Ovary (tissue), 9 donors: Measurements from ENCODE around the gene SYCP2L. TPM values are rescaled to one million over a fixed set of nuclear protein-coding genes. Genes with fewer than 3 reads are reported as not detected.

Source experiments
- DNase-seq, 5 donors: peaks; one replicate each; pipeline ENCODE4 v3.0.0-alpha.2; 2019 to 2020
- H3K27ac ChIP-seq, 2 donors: fragments of 200-600 bp; one replicate each; pipeline versions ENCODE4 v1.5.1 to v1.8.0; 2019 to 2022
- H3K27me3 ChIP-seq: fragments of 200-600 bp; one replicate; pipeline ENCODE4 v1.8.0; 2022
- H3K36me3 ChIP-seq: fragments of 200-600 bp; sonication (generic); one replicate; pipeline ENCODE4 v1.5.1; 2019
- H3K4me1 ChIP-seq: one replicate; pipeline ENCODE4 v1.8.1; 2013; ENCODE audit warnings: mild to moderate bottlenecking, moderate library complexity; ENCODE audit not compliant: insufficient read depth
- H3K4me3 ChIP-seq: fragments of 200-600 bp; sonication (generic); one replicate; pipeline ENCODE4 v1.5.1; 2017
- H3K9me3 ChIP-seq, 2 donors: fragments of 200-600 bp in 1 of 2; sonication (generic) in 1 of 2; one replicate each; pipeline versions ENCODE4 v1.5.1 to v1.8.1; 2013 to 2019; ENCODE audit warnings: mild to moderate bottlenecking in 1 of 2, moderate library complexity in 1 of 2
- EP300 ChIP-seq: sonication (generic); formaldehyde crosslinking; IDR thresholded peaks from one replicate; pipeline ENCODE4 v1.6.1; 2017; ENCODE audit warnings: antibody characterized with exemption
- POLR2A ChIP-seq: fragments of 450-650 bp; IDR thresholded peaks from one replicate; pipeline ENCODE4 v1.6.1; 2017; ENCODE audit warnings: antibody characterized with exemption, mild to moderate bottlenecking, moderate library complexity
- WGBS, 3 donors: extraction: QIAGEN DNeasy Blood & Tissue Kit in 1 of 3; methylation state at CpG; one replicate each; pipeline versions ENCODE4 v1.1.5 to v1.1.7; 2013 to 2017; 5-methylcytosine and 5-hydroxymethylcytosine counted together
- intact Hi-C, 4 donors: fragments of 100-400 bp; cut with DNase I; formaldehyde crosslinking; loops; one replicate each; pipeline versions ENCODE4 v1.11.0 to v1.15.1; 2022 to 2023
- polyA plus RNA-seq, 2 donors: library from polyadenylated mRNA; stranded (reverse); fragments of 200-250 nt in 1 of 2; fragments of 350-450 nt in 1 of 2; fragmentation: Illumina TruSeq in 1 of 2; extraction: RNeasy Lipid Tissue Mini Kit (QIAGEN cat#74804) in 1 of 2; gene quantifications; one replicate each; pipeline ENCODE4 v1.2.3, GENCODE V29; 2013 to 2014
- total RNA-seq, 7 donors: library from RNA; depleted of rRNA in 2 of 7; stranded (reverse); fragments of >200 nt in 2 of 7; fragmentation: NEBNext Ultra II Directional in 3 of 7; extraction: Animal tissue kit (Norgen Biotek cat#: 25700) in 3 of 7; gene quantifications; one replicate each; pipeline versions ENCODE4 v1.1.0 to v1.2.4, GENCODE V29; 2016 to 2023
- TF ChIP-seq, protein P1 (sequence below), 3 donors: fragments of 450-650 bp in 2 of 3; fragments of 200-600 bp in 1 of 3; IDR thresholded peaks; one replicate each; pipeline versions ENCODE4 v1.5.1 to v1.8.0; 2016 to 2022; ENCODE audit warnings: antibody characterized with exemption in 3 of 3, mild to moderate bottlenecking in 1 of 3
- donor health status: DM: no; HTN: no; CAD: no; lungs with moderate emphysema.
- donor health status: DM: no; HTN: no; CAD: no.
- donor health status: Bipolar disorder and iron deficiency.
- donor health status: DM: yes; HTN: yes; CAD: no.
- donor health status: DM: no; HTN: no; CAD: no.
- donor health status: DM: yes; HTN: yes; CAD: no.

Gene SYCP2L
- total and polyA plus RNA-seq, 9 donors = 0.41 to 2.1 (median 1.2) TPM

DNA sequence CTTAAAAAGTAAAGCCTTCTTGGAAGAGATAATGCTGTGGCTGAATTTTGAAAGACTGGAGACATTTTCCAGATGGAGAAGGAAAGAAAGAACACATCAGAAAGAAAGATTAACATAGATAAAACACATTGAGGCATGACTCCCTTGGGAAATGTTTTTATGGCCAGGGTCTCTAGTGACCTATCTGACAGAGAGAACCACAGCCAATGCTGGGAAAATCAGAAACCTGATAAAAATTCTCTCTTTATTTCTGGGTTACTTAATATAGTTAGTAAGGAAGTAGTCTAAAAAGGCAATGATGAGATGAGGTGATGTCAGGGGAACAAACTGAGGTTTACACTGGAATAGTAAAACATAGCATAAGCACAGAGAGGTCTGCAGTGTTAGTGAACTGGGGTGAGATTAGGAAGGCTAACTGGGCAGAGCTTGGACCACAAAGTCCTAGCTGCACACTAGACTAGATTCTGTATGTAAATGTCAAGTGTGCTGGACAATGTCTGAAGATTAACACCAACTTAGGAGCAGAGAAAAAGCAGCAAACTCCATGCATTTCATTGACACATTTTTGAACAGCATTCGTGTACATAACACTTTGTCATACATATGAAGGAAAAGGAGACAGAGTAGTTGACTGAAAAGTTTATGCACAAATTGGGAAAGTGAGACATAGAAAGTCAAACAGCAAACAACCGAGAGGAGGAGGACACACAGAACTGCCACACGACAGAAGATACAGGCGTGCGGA lies 126.3 kb downstream of the SYCP2L start:
- no peak for TF ChIP-seq EP300
- TF ChIP-seq POLR2A = no peak
- TF ChIP-seq, protein P1, sequence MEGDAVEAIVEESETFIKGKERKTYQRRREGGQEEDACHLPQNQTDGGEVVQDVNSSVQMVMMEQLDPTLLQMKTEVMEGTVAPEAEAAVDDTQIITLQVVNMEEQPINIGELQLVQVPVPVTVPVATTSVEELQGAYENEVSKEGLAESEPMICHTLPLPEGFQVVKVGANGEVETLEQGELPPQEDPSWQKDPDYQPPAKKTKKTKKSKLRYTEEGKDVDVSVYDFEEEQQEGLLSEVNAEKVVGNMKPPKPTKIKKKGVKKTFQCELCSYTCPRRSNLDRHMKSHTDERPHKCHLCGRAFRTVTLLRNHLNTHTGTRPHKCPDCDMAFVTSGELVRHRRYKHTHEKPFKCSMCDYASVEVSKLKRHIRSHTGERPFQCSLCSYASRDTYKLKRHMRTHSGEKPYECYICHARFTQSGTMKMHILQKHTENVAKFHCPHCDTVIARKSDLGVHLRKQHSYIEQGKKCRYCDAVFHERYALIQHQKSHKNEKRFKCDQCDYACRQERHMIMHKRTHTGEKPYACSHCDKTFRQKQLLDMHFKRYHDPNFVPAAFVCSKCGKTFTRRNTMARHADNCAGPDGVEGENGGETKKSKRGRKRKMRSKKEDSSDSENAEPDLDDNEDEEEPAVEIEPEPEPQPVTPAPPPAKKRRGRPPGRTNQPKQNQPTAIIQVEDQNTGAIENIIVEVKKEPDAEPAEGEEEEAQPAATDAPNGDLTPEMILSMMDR (IDR thresholded peaks at IDR 0.05) = no peak
- Histone ChIP-seq H3K4me1 (no peaks in the 10 kb centered on the region), H3K36me3 (no peaks in the 10 kb centered on the region), H3K4me3 (no peak overlapping the region), H3K27ac (no peak overlapping the region), H3K27me3 (no peaks in the 10 kb centered on the region), H3K9me3 (no peaks in the 10 kb centered on the region)
- DNase-seq = no peak
- intact Hi-C loops = no loop called here
- WGBS, 3 donors = 88 to 90% (median 89%) methylated on average over 5 of the region's 5 CpGs

DNA sequence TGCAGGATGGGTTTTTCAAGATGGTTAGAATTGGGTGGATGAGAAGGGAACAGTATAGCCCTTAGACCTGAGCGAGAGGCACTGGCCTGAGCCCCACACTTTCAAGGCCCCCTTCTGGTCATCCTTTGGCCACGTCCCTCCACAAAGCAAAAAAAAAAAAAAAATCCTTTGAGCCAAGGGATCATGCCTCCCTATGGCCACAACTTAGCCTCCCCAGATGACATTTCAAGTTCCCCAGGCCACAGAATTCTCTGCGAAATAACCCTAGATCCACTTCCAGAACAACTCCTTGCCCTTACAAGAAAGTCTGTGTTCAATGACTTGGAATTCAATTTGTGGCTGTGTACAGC lies 126.8 kb downstream of the SYCP2L start:
- WGBS, 3 donors = 65 to 79% (median 74%) methylated on average over 3 of the region's 3 CpGs
- no peaks in the 10 kb centered on the region for H3K9me3 ChIP-seq

DNA sequence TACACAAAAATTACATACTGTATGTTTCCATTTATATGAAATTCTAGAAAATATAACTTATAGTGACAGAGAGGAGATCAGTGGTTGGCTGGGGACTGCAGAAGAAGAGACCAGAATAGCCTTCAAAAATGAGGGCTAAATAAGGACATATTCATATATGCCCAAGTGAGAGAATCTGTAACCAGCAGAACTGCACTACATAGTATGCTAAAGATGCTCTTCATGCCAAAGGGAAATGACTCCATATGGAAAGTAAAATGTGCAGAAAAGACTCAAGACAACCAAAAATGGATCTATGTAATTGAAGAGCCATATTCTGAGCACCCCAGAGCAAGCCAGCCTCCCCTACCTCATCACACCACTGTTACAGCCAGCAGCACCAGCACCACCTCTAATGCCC lies 128.2 kb downstream of the SYCP2L start:
- DNase-seq = no peak
- intact Hi-C loops = no loop called here
- no peaks in the 10 kb centered on the region for H3K27me3 ChIP-seq
- no peaks in the 10 kb centered on the region for H3K4me1 ChIP-seq
- no peak for TF ChIP-seq POLR2A
- TF ChIP-seq, protein P1 (IDR thresholded peaks at IDR 0.05) = no peak
- H3K36me3 ChIP-seq = no peaks in the 10 kb centered on the region
- H3K27ac ChIP-seq = no peak overlapping the region
- H3K4me3 ChIP-seq = no peak overlapping the region
- H3K9me3 ChIP-seq = no peaks in the 10 kb centered on the region

More for the DNA sequence above, 126.8 kb downstream of the SYCP2L start:
- intact Hi-C loops = no loop called here
- Histone ChIP-seq H3K27ac (no peak overlapping the region), H3K27me3 (no peaks in the 10 kb centered on the region), H3K4me3 (no peak overlapping the region), H3K36me3 (no peaks in the 10 kb centered on the region), H3K4me1 (no peaks in the 10 kb centered on the region)
- TF ChIP-seq, protein P1 (IDR thresholded peaks at IDR 0.05) = no peak
- TF ChIP-seq POLR2A = no peak
- no peak for TF ChIP-seq EP300
- DNase-seq = no peak

DNA sequence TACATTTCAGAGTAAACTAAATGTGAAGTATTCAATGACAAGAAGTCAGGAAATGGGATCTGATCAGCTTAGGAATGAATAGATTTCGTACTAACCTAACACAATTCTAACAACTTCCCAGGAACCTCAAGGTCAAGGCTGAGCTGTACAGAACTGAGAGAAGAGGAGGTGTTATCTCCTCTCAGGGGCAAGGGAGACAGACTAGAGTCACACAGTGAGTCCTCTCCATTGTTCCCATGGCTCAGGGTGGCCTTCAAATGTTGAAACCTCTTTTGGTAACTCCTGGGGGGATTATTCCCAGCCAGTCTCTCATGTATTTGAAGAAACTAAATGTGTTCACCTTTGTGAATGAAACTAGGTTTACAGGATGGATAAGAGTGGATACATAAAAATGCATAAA lies 129.6 kb downstream of the SYCP2L start:
- no peaks in the 10 kb centered on the region for H3K36me3 ChIP-seq
- TF ChIP-seq POLR2A = no peak
- TF ChIP-seq, protein P1 (IDR thresholded peaks at IDR 0.05) = no peak
- no peak for TF ChIP-seq EP300

More for the DNA sequence above, 129.6 kb downstream of the SYCP2L start:
- no peak for DNase-seq
- Histone ChIP-seq H3K4me3 (no peak overlapping the region), H3K9me3 (no peaks in the 10 kb centered on the region), H3K4me1 (no peaks in the 10 kb centered on the region), H3K27me3 (no peaks in the 10 kb centered on the region), H3K27ac (no peak overlapping the region)
- intact Hi-C loops = no loop called here
- 38 to 60% (median 41%) methylated on average over 1 of the region's 1 CpG for WGBS, 3 donors
